ENCODE data around the gene TIMP4. TPM values are rescaled to one million over a fixed set of nuclear protein-coding genes. Genes with fewer than 3 reads are reported as not detected.
A peak's percentile ranks its signal among the peaks of the same experiment; 100 is the strongest.

The TIMP4 gene
- total RNA-seq, 1 donor from 2014 or later: 0.75 TPM

DNA sequence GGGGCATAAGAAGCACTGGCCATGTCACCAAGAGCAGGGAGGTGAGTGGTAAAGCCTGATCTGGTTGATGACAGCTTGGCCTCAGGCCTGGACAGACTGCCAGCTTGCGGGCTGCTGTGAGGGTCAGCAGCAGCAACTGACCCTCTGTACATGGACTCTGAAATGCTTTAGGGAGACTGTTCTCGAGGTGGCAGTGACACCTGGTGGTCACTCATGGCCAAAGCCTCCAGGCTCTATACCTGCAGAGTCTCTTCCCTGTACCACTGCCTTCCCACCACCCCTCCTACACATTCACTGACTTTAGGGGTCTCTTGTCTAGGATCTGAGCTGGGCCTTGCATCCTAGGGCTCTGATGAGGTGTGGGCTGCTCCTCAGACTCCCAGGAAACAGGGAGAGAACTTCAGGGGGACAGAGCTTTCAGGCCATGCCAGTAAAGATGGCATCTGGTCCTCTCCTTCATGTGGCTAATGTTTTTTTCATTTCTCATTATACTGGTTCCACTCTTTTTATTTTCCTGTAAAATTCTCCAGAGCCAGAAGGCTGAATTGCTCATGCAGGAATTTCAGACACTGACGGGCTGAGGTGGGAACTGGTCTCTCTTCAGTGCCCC lies 17.2 kb upstream of the TIMP4 start:
- Mint-ChIP-seq H3K4me3 (no peak overlapping the region), H3K27ac (ENCODE audit: unreplicated experiment) (no peak overlapping the region), H3K36me3 (ENCODE audit: low read depth) (peaks cover 6% of the 10 kb centered on the region), H3K27me3 (ENCODE audit: low read depth) (no peaks in the 10 kb centered on the region), H3K4me1 (no peaks in the 10 kb centered on the region), H3K9me3 (peaks cover 16% of the 10 kb centered on the region)
- TF ChIP-seq, protein P1, sequence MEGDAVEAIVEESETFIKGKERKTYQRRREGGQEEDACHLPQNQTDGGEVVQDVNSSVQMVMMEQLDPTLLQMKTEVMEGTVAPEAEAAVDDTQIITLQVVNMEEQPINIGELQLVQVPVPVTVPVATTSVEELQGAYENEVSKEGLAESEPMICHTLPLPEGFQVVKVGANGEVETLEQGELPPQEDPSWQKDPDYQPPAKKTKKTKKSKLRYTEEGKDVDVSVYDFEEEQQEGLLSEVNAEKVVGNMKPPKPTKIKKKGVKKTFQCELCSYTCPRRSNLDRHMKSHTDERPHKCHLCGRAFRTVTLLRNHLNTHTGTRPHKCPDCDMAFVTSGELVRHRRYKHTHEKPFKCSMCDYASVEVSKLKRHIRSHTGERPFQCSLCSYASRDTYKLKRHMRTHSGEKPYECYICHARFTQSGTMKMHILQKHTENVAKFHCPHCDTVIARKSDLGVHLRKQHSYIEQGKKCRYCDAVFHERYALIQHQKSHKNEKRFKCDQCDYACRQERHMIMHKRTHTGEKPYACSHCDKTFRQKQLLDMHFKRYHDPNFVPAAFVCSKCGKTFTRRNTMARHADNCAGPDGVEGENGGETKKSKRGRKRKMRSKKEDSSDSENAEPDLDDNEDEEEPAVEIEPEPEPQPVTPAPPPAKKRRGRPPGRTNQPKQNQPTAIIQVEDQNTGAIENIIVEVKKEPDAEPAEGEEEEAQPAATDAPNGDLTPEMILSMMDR (conservative IDR thresholded peaks at IDR 0.05): peak; percentile 80
- peak; percentile 62 for DNase-seq (ENCODE audit: low read depth, low spot score)

DNA sequence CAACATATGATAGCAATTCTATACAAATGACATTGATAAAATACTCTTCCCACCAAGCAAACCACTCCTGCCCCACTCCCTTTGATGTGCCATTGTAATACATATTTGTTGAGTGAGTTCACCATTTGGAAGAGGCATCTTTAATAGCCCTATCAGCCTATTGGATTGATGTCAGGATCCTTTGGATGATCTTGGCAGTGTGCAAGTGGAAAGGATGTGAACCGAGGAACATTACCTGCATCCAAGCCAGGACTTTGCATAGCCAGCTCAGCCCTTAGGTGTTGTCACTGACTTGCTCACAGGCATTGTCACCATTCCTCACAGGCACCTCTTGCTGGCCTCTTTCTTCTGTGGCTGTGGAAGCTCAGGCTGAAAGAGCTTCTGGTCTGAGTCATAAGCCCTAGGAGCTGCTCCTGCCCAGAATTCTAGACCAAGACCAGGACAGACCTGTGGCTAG lies 16.5 kb upstream of the TIMP4 start:
- Mint-ChIP-seq H3K9me3 (peaks cover 16% of the 10 kb centered on the region), H3K36me3 (ENCODE audit: low read depth) (peaks cover 6% of the 10 kb centered on the region), H3K27me3 (ENCODE audit: low read depth) (no peaks in the 10 kb centered on the region), H3K4me3 (no peak overlapping the region), H3K4me1 (no peaks in the 10 kb centered on the region), H3K27ac (ENCODE audit: unreplicated experiment) (no peak overlapping the region)
- TF ChIP-seq, protein P1 (conservative IDR thresholded peaks at IDR 0.05): no peak
- no peak for DNase-seq (ENCODE audit: low read depth, low spot score)

DNA sequence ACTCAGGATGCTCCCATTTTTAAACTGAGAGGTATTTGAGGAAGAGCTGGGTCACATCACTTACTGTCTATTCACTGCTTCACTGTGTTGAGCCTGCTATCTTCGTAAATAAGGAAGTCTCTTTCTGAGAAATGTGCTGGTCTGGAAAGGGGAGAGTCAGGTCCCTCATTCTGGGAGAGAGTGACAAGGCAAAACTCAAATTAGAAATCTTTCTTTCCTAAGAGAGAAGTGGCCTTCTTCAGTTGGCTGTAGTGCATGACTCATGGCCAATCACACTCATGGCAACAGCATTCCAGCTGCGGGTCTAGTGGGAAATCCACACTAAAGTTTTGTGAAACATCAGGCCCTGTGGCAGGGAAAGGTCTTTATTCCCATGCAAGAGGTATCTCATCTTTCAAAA lies 11.5 kb upstream of the TIMP4 start:
- no peak overlapping the region for H3K4me3 Mint-ChIP-seq
- DNase-seq (ENCODE audit: low read depth, low spot score): no peak
- TF ChIP-seq, protein P1 (conservative IDR thresholded peaks at IDR 0.05): no peak
- no peak overlapping the region for H3K27ac Mint-ChIP-seq (ENCODE audit: unreplicated experiment)
- H3K36me3 Mint-ChIP-seq (ENCODE audit: low read depth): peaks cover 6% of the 10 kb centered on the region
- no peaks in the 10 kb centered on the region for H3K4me1 Mint-ChIP-seq
- peaks cover 16% of the 10 kb centered on the region for H3K9me3 Mint-ChIP-seq
- no peaks in the 10 kb centered on the region for H3K27me3 Mint-ChIP-seq (ENCODE audit: low read depth)

DNA sequence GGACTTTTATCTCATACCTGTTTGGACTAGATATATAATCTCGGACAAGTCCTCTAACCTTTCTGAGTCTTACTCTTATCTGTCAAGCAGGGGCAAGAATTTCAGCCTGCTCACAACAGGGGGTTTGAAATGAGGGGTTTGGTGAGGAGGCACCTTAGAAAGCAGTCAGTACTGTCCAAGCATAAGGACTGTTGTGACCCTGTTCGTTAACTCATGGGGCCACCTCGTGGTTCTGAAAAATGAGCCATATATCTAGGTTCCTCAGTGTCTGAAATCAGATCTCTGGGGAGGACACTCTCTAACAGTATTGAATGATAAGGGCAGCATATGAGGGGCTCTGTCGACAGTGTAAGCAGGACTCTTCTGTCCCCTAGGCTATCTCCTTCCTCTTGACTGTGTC lies 7.2 kb upstream of the TIMP4 start:
- Mint-ChIP-seq H3K27me3 (ENCODE audit: low read depth) (no peaks in the 10 kb centered on the region), H3K36me3 (ENCODE audit: low read depth) (no peaks in the 10 kb centered on the region), H3K27ac (ENCODE audit: unreplicated experiment) (no peak overlapping the region), H3K4me1 (no peaks in the 10 kb centered on the region), H3K4me3 (no peak overlapping the region), H3K9me3 (no peaks in the 10 kb centered on the region)
- DNase-seq (ENCODE audit: low read depth, low spot score): no peak
- TF ChIP-seq, protein P1 (conservative IDR thresholded peaks at IDR 0.05): no peak

DNA sequence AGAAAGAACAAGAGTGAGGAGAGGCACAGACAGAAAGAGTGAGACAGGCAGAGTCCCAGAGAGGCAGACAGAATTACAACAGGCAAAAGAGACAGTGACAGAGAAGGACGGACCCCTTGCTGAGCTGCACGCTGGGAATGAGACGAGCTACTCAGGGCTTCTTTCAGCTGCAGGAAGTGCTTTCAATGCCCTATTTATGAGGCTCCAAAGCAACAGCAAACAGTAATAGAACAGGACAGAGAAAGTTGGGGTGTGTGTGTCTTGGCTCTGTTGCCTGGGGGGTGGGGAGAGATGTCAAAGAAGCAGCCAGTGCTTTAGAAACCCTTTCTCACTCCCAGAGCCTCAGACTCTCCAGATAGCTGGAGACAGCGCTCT lies 502 bp upstream of the TIMP4 start:
- Mint-ChIP-seq H3K27me3 (ENCODE audit: low read depth) (peaks cover 2% of the 10 kb centered on the region), H3K27ac (ENCODE audit: unreplicated experiment) (peak overlapping the region; percentile 38), H3K4me3 (peak overlapping the region; percentile 39), H3K36me3 (ENCODE audit: low read depth) (no peaks in the 10 kb centered on the region), H3K9me3 (no peaks in the 10 kb centered on the region), H3K4me1 (peaks cover 19% of the 10 kb centered on the region)
- TF ChIP-seq, protein P1 (conservative IDR thresholded peaks at IDR 0.05): no peak
- peak; percentile 2 for DNase-seq (ENCODE audit: low read depth, low spot score)
